Lower lobe of right lung (tissue), 2 donors: ENCODE measurements around the gene EPM2A. TPM values are rescaled to one million over a fixed set of nuclear protein-coding genes. Genes with fewer than 3 reads are reported as not detected.

Experiments used
- ATAC-seq, 2 donors: fragments of 200-7000 bp; cut with Tn5 transposase; one replicate each; pipeline ENCODE4 v1.9.1; 2020 to 2022; ENCODE audit warnings: mild to moderate bottlenecking in 2 of 2, moderate library complexity in 2 of 2
- DNase-seq: peaks from one replicate; pipeline ENCODE4 v3.0.0-alpha.2; 2020
- H3K27ac ChIP-seq: fragments of 200-600 bp; one replicate; pipeline ENCODE4 v1.8.0; 2022
- H3K27me3 ChIP-seq: fragments of 200-600 bp; one replicate; pipeline ENCODE4 v1.8.0; 2022; ENCODE audit warnings: low read depth
- H3K36me3 ChIP-seq: fragments of 200-600 bp; one replicate; pipeline ENCODE4 v1.8.0; 2022; ENCODE audit warnings: mild to moderate bottlenecking
- H3K4me1 ChIP-seq: fragments of 200-600 bp; one replicate; pipeline ENCODE4 v1.8.0; 2022
- H3K4me3 ChIP-seq: fragments of 200-600 bp; one replicate; pipeline ENCODE4 v1.8.0; 2022; ENCODE audit warnings: mild to moderate bottlenecking
- H3K9me3 ChIP-seq: fragments of 200-600 bp; one replicate; pipeline ENCODE4 v1.8.0; 2022
- CTCF ChIP-seq: fragments of 200-600 bp; IDR thresholded peaks from one replicate; pipeline ENCODE4 v1.8.0; 2022; ENCODE audit warnings: antibody characterized with exemption, mild to moderate bottlenecking
- intact Hi-C: fragments of 100-400 bp; cut with DNase I; formaldehyde crosslinking; loops from one replicate; pipeline ENCODE4 v1.11.0; 2022
- total RNA-seq: library from RNA; stranded (reverse); fragmentation: NEBNext Ultra II Directional; extraction: Animal tissue kit (Norgen Biotek cat#: 25700); gene quantifications from one replicate; pipeline ENCODE4 v1.2.1, GENCODE V29; 2021
- donor health status: DM: no; HTN: yes; CAD: no; lungs with severe emphysema.

The EPM2A gene
- total RNA-seq, 1 donor from 2014 or later, result 10.6 TPM

- DNase-seq (peak; percentile 75), ATAC-seq (peak; percentile 84 to 89)
- Histone ChIP-seq H3K4me1 (peaks cover 3% of the 10 kb centered on the region), H3K27me3 (no peaks in the 10 kb centered on the region), H3K27ac (no peak overlapping the region), H3K9me3 (no peaks in the 10 kb centered on the region), H3K36me3 (no peaks in the 10 kb centered on the region), H3K4me3 (no peak overlapping the region)
- TF ChIP-seq CTCF, result peak; percentile 86
- intact Hi-C loops, result no loop called here
Observed at GRCh38 chr6:145633981-145634627, 101.2 kb downstream of the EPM2A start.

GRCh38 chr6:145632971-145633370 lies 102.3 kb downstream of the EPM2A start:
- TF ChIP-seq CTCF, result no peak
- Histone ChIP-seq H3K4me1 (peaks cover 3% of the 10 kb centered on the region), H3K9me3 (no peaks in the 10 kb centered on the region), H3K27me3 (no peaks in the 10 kb centered on the region), H3K27ac (no peak overlapping the region), H3K4me3 (no peak overlapping the region), H3K36me3 (no peaks in the 10 kb centered on the region)
- DNase-seq (no peak), ATAC-seq (no peak)
- intact Hi-C loops, result no loop called here

- H3K27me3 ChIP-seq, result no peaks in the 10 kb centered on the region
- DNase-seq, result no peak
- TF ChIP-seq CTCF, result no peak
Observed at GRCh38 chr6:145631374-145631773, 103.9 kb downstream of the EPM2A start.

GRCh38 chr6:145630598-145630997 lies 104.7 kb downstream of the EPM2A start:
- ATAC-seq (no peak), DNase-seq (no peak)
- intact Hi-C loops, result no loop called here

More at GRCh38 chr6:145631374-145631773, 103.9 kb downstream of the EPM2A start:
- Histone ChIP-seq H3K36me3 (no peaks in the 10 kb centered on the region), H3K4me1 (peaks cover 3% of the 10 kb centered on the region), H3K9me3 (no peaks in the 10 kb centered on the region), H3K4me3 (no peak overlapping the region), H3K27ac (no peak overlapping the region)
- intact Hi-C loops, result no loop called here
- ATAC-seq, result no peak

GRCh38 chr6:145629478-145629877 lies 105.8 kb downstream of the EPM2A start:
- H3K27ac ChIP-seq, result no peak overlapping the region
- no peak for DNase-seq
- no peak for ATAC-seq
- H3K36me3 ChIP-seq, result no peaks in the 10 kb centered on the region
- intact Hi-C loops, result no loop called here
- H3K27me3 ChIP-seq, result no peaks in the 10 kb centered on the region
- TF ChIP-seq CTCF, result no peak
- no peaks in the 10 kb centered on the region for H3K9me3 ChIP-seq
- no peak overlapping the region for H3K4me3 ChIP-seq
- H3K4me1 ChIP-seq, result peaks cover 3% of the 10 kb centered on the region

More at GRCh38 chr6:145630598-145630997, 104.7 kb downstream of the EPM2A start:
- no peak overlapping the region for H3K4me3 ChIP-seq
- H3K4me1 ChIP-seq, result peaks cover 3% of the 10 kb centered on the region
- H3K36me3 ChIP-seq, result no peaks in the 10 kb centered on the region
- TF ChIP-seq CTCF, result no peak
- no peaks in the 10 kb centered on the region for H3K27me3 ChIP-seq
- H3K9me3 ChIP-seq, result no peaks in the 10 kb centered on the region
- no peak overlapping the region for H3K27ac ChIP-seq
